K562 (cell line): ENCODE data around the gene FOCAD. TPM values are rescaled to one million over a fixed set of nuclear protein-coding genes. Genes with fewer than 3 reads are reported as not detected.
A peak's percentile ranks its signal among the peaks of the same experiment; 100 is the strongest.

Source experiments
- ATAC-seq: fragments of 200-7000 bp; cut with Tn5 transposase; 3 replicates; pipeline ENCODE4 v1.9.1; 2020; ENCODE audit warnings: moderate library complexity
- BruUV-seq: library from RNA; stranded (reverse); fragments of 400-500 nt; replicated peaks from 2 replicates; lab custom pipeline; 2021; lab: Mats Ljungman, UMichigan
- CTCF ChIA-PET: fragments of 300-600 bp; formaldehyde crosslinking; extraction: SDS; loops from one replicate; lab custom pipeline; 2021; ENCODE audit warnings: low intra/inter-chr PET ratio; lab: Yijun Ruan, JAX
- POLR2A ChIA-PET: fragments of 300-600, 350-650 bp; sonication (Branson Sonifier 250); formaldehyde crosslinking; extraction: SDS; loops from one replicate; lab custom pipeline; 2021; ENCODE audit warnings: antibody characterized with exemption, inconsistent platforms; lab: Yijun Ruan, JAX
- DNase-seq, 4 experiments: peaks; one replicate each; pipeline versions ENCODE4 v3.0.0 to v3.0.0-alpha.2; 2011 to 2018; ENCODE audit warnings: low spot score in 3 of 4, mixed read lengths in 3 of 4; ENCODE audit errors: extremely low read depth in 1 of 4
- FAIRE-seq: peaks from 2 replicates; lab custom pipeline; 2011; peaks lifted over from hg19 to GRCh38; lab: Jason Lieb, UNC
- H2AFZ ChIP-seq: 2 replicates; pipeline ENCODE4 v1.6.0; 2011; ENCODE audit warnings: low read depth, low read length, control low read depth, inconsistent platforms
- H3K27ac ChIP-seq: fragments of 200-600 bp; 3 replicates; pipeline ENCODE4 v1.8.0; 2011; ENCODE audit warnings: low read depth, mild to moderate bottlenecking, control low read depth, inconsistent platforms, low read length, moderate library complexity, mixed read lengths; ENCODE audit errors: extremely low read depth
- H3K27me3 ChIP-seq, 2 experiments: fragments of 300-600 bp in 1 of 2; 2 replicates in 1 of 2; 3 replicates in 1 of 2; pipeline versions ENCODE4 v1.6.0 to v1.8.0; 2011; ENCODE audit warnings: inconsistent platforms in 2 of 2, low read length in 2 of 2, mild to moderate bottlenecking in 1 of 2, mixed read lengths in 1 of 2, moderate library complexity in 1 of 2; ENCODE audit not compliant: control insufficient read depth in 2 of 2, insufficient read depth in 2 of 2
- H3K36me3 ChIP-seq: fragments of 300-600 bp; 3 replicates; pipeline ENCODE4 v1.8.0; 2011; ENCODE audit warnings: mild to moderate bottlenecking, low read length, inconsistent platforms; ENCODE audit not compliant: control insufficient read depth, insufficient read depth
- H3K4me1 ChIP-seq, 2 experiments: fragments of 200-600 bp in 1 of 2; replicated peaks in 1 of 2; 2 replicates in 1 of 2; 3 replicates in 1 of 2; pipeline versions ENCODE4 v1.5.1 to v1.8.0; 2011; ENCODE audit warnings: inconsistent platforms in 2 of 2, low read length in 2 of 2, mild to moderate bottlenecking in 1 of 2, mixed read lengths in 1 of 2, moderate library complexity in 1 of 2; ENCODE audit not compliant: control insufficient read depth in 2 of 2, insufficient read depth in 2 of 2
- H3K4me2 ChIP-seq: 2 replicates; pipeline ENCODE4 v1.6.1; 2011; ENCODE audit warnings: low read length, control low read depth, inconsistent platforms, mixed read lengths; ENCODE audit not compliant: insufficient read depth
- H3K4me3 ChIP-seq: fragments of 200-600 bp; sonication (generic), shearing (Covaris generic); 2 replicates; pipeline ENCODE4 v1.5.1; 2016; ENCODE audit warnings: control low read depth, inconsistent platforms
- H3K79me2 ChIP-seq: fragments of 200-600 bp; 3 replicates; pipeline ENCODE4 v1.8.0; 2011; ENCODE audit warnings: low read length, inconsistent platforms; ENCODE audit not compliant: control insufficient read depth, insufficient read depth
- H3K9ac ChIP-seq, 2 experiments: 2 replicates each; pipeline versions ENCODE4 v1.6.0 to v1.6.1; 2011; ENCODE audit warnings: low read depth in 2 of 2, low read length in 2 of 2, control low read depth in 1 of 2, inconsistent platforms in 1 of 2, mild to moderate bottlenecking in 1 of 2, mixed read lengths in 1 of 2; ENCODE audit not compliant: insufficient read depth in 1 of 2
- H3K9me1 ChIP-seq: one replicate; pipeline ENCODE4 v1.6.0; 2011; ENCODE audit warnings: inconsistent platforms, mild to moderate bottlenecking, low read length, moderate library complexity; ENCODE audit not compliant: control insufficient read depth, insufficient read depth
- H3K9me3 ChIP-seq: replicated peaks from 2 replicates; pipeline ENCODE4 v1.5.1; 2011; ENCODE audit warnings: low read depth, low read length, inconsistent platforms; ENCODE audit not compliant: control insufficient read depth, insufficient read depth
- H4K20me1 ChIP-seq: replicated peaks from 2 replicates; pipeline ENCODE4 v1.6.1; 2011; ENCODE audit warnings: low read length, inconsistent platforms, mixed read lengths; ENCODE audit not compliant: control insufficient read depth, insufficient read depth
- DPF2 ChIP-seq: fragments of 450-650 bp; IDR thresholded peaks from 2 replicates; pipeline ENCODE4 v1.6.1; 2016
- E2F8 ChIP-seq: fragments of 450-650 bp; IDR thresholded peaks from 2 replicates; pipeline ENCODE4 v1.7.1; 2018; ENCODE audit warnings: mild to moderate bottlenecking, low read depth; ENCODE audit not compliant: partially characterized antibody
- GABPA ChIP-seq: fragments of 200-800 bp; sonication (Bioruptor generic); conservative IDR thresholded peaks from 2 replicates; pipeline ENCODE4 v1.6.1; 2016; ENCODE audit warnings: low read depth, missing genetic modification characterization, missing compliant biosample characterization
- HMGN3 ChIP-seq: IDR thresholded peaks from 2 replicates; pipeline ENCODE4 v1.6.1; 2011; ENCODE audit warnings: borderline replicate concordance, low read depth, mild to moderate bottlenecking, mixed read lengths, low read length; ENCODE audit not compliant: insufficient read length; ENCODE audit errors: extremely low read depth
- MAX ChIP-seq: sonication (generic); formaldehyde crosslinking; IDR thresholded peaks from 2 replicates; pipeline ENCODE4 v1.9.0; 2022; ENCODE audit warnings: mild to moderate bottlenecking, missing genetic modification reagents
- POLR2G ChIP-seq: fragments of 200-400 bp; formaldehyde crosslinking; IDR thresholded peaks from 2 replicates; pipeline ENCODE4 v1.6.1; 2017; ENCODE audit warnings: low read depth, mild to moderate bottlenecking, antibody characterized with exemption, low read length, moderate library complexity
- ZBTB5 ChIP-seq: fragments of 450-650 bp; IDR thresholded peaks from 2 replicates; pipeline ENCODE4 v1.6.1; 2017; ENCODE audit warnings: antibody characterized with exemption
- ZNF75A ChIP-seq: fragments of 450-650 bp; formaldehyde crosslinking; IDR thresholded peaks from 2 replicates; pipeline ENCODE4 v1.4.0; 2020; ENCODE audit warnings: mild to moderate bottlenecking
- WGBS: fragments of 100-300 bp; shearing (Covaris generic); methylation state at CpG from one replicate; pipeline ENCODE4 v1.1.6; 2016; ENCODE audit warnings: low coverage, mixed read lengths; ENCODE audit not compliant: insufficient coverage; ENCODE audit errors: missing lambda C conversion rate; 5-methylcytosine and 5-hydroxymethylcytosine counted together
- in situ Hi-C: fragments of 300-500 bp; cut with MboI; formaldehyde crosslinking; loops from 4 replicates; pipeline ENCODE4 v1.15.0; 2018; ENCODE audit warnings: inconsistent platforms, mixed read lengths
- intact Hi-C: fragments of 100-400 bp; cut with micrococcal nuclease; formaldehyde crosslinking; loops from 2 replicates; pipeline ENCODE4 v1.14.2; 2022
- polyA plus RNA-seq, 8 experiments: library from polyadenylated mRNA; depleted of rRNA in 4 of 8; stranded (reverse) in 5 of 8; unstranded in 3 of 8; fragments of >200 nt; fragmentation: Nextera tagmentation in 2 of 8; fragmentation: Illumina TruSeq in 1 of 8; extraction: Ambion mirVana in 2 of 8; extraction: Trizol in 1 of 8; gene quantifications; 2 replicates each; pipeline versions ENCODE4 v1.2.1 to v1.2.3, GENCODE V29; 2011 to 2014; ENCODE audit warnings: inconsistent platforms in 1 of 8, missing spikeins in 1 of 8
- total RNA-seq, 7 experiments: library from RNA; depleted of rRNA in 6 of 7; stranded (reverse); fragments of >200 nt in 6 of 7; fragmentation: Illumina TruSeq in 2 of 7; extraction: Trizol in 2 of 7; gene quantifications; 2 replicates each; pipeline versions ENCODE4 v1.2.1 to v1.2.3, GENCODE V29; 2011 to 2021; ENCODE audit warnings: low replicate concordance in 1 of 7
- TF ChIP-seq, protein P1 (sequence below): sonication (generic); formaldehyde crosslinking; IDR thresholded peaks from 2 replicates; pipeline ENCODE4 v1.8.0; 2022; ENCODE audit warnings: mild to moderate bottlenecking, missing genetic modification reagents
- TF ChIP-seq, protein P2 (sequence below): fragments of 450-650 bp; formaldehyde crosslinking; IDR thresholded peaks from 2 replicates; pipeline ENCODE4 v1.4.0; 2022; ENCODE audit warnings: mild to moderate bottlenecking, moderate library complexity

The FOCAD gene
- total and polyA plus RNA-seq, 9 of the 15 experiments (the other 6 are each of a cell fraction or from before 2014, with no cell fraction given), result 0.13 to 2.4 (median 1.6) TPM

DNA sequence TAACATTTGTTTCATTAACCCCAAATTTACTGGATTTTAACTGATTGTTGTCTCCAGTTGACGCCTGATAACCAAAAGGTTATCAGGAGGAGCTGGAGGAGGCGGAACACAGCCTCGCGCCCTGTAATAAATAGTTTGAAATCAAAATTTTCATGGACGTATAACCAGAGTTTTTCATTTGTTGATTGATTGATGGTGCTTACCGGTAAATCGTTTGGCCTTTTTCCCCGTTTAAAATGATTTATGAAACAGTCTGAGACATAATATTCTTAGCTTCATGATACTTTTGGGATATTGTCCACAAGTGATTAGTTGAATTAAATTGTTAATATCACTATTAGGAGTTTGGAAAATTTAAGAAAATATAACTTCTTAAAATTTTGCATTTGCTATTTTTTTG lies 1.7 kb downstream of the FOCAD start:
- TF ChIP-seq DPF2 (no peak), ZNF75A (no peak), GABPA (tag) (no peak), HMGN3 (no peak), MAX (CRISPR knock-in tag) (no peak), ZBTB5 (no peak), POLR2G (no peak), E2F8 (no peak)
- TF ChIP-seq, protein P1, sequence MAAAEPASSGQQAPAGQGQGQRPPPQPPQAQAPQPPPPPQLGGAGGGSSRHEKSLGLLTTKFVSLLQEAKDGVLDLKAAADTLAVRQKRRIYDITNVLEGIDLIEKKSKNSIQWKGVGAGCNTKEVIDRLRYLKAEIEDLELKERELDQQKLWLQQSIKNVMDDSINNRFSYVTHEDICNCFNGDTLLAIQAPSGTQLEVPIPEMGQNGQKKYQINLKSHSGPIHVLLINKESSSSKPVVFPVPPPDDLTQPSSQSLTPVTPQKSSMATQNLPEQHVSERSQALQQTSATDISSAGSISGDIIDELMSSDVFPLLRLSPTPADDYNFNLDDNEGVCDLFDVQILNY (CRISPR knock-in tag), result no peak
- TF ChIP-seq, protein P2, sequence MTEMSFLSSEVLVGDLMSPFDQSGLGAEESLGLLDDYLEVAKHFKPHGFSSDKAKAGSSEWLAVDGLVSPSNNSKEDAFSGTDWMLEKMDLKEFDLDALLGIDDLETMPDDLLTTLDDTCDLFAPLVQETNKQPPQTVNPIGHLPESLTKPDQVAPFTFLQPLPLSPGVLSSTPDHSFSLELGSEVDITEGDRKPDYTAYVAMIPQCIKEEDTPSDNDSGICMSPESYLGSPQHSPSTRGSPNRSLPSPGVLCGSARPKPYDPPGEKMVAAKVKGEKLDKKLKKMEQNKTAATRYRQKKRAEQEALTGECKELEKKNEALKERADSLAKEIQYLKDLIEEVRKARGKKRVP, result no peak
- in situ Hi-C loops, result no loop called here
- CTCF ChIA-PET, result no interaction called here
- Histone ChIP-seq H3K36me3 (no peaks in the 10 kb centered on the region), H3K27me3 (no peaks in the 10 kb centered on the region), H3K79me2 (peaks cover 26% of the 10 kb centered on the region), H3K4me1 (peaks cover 0 to 8% of the 10 kb centered on the region in 2 experiments; a peak in 2 of 5 replicates), H4K20me1 (no peaks in the 10 kb centered on the region), H3K4me2 (no peak overlapping the region; the same call in 1 of the 2 replicates), H3K9me1 (no peaks in the 10 kb centered on the region), H3K9ac (no peak overlapping the region), H3K9me3 (no peaks in the 10 kb centered on the region), H3K4me3 (peak overlapping the region; percentile 78; the same call in 1 of the 2 replicates), H2AFZ (no peak overlapping the region), H3K27ac (no peak overlapping the region)
- DNase-seq, result no peak
- WGBS, result 23% methylated on average over 8 of the region's 8 CpGs
- BruUV-seq, result no TSS peak
- no peak for ATAC-seq
- POLR2A ChIA-PET, result interaction anchor here (0.9 to 1.3 kb wide), 2 partner anchors 15 to 22 kb away, joined by 3 to 4 read pairs; no protein-coding TSS in a partner anchor
- FAIRE-seq, result no peak
- intact Hi-C loops, result no loop called here
